Stimulated activated CD4-positive, alpha-beta T cell treated with anti-CD3 and anti-CD28 coated beads, Interleukin-2, amount 100 ng/mL, for 4 hours (primary cell): ENCODE data around the gene RXRA.

ENCODE experiments used
- DNase-seq: peaks from one replicate; pipeline ENCODE4 v3.0.0-alpha.2; 2020; ENCODE audit warnings: low read depth

RXRA gene

GRCh38 chr9:134473141-134474054 lies 147.1 kb downstream of the RXRA start:
- no peak for DNase-seq

- no peak for DNase-seq
These were observed 147.8 kb downstream of the RXRA start for GRCh38 chr9:134474055-134474370.

- DNase-seq = no peak
These were observed 148.9 kb downstream of the RXRA start for GRCh38 chr9:134475011-134475790.

- DNase-seq = no peak
These were observed 150.2 kb downstream of the RXRA start for GRCh38 chr9:134476272-134476941.

GRCh38 chr9:134476942-134477335 lies 150.7 kb downstream of the RXRA start:
- DNase-seq = no peak

- DNase-seq = no peak
These were observed 151.2 kb downstream of the RXRA start for GRCh38 chr9:134477342-134477925.

- DNase-seq = no peak
These were observed 151.7 kb downstream of the RXRA start for GRCh38 chr9:134477927-134478326.

GRCh38 chr9:134481762-134482161 lies 155.5 kb downstream of the RXRA start:
- no peak for DNase-seq

GRCh38 chr9:134482226-134482625 lies 156.0 kb downstream of the RXRA start:
- no peak for DNase-seq

- no peak for DNase-seq
These were observed 157.3 kb downstream of the RXRA start for GRCh38 chr9:134483361-134484184.

GRCh38 chr9:134484479-134484878 lies 158.2 kb downstream of the RXRA start:
- no peak for DNase-seq

GRCh38 chr9:134485653-134486052 lies 159.4 kb downstream of the RXRA start:
- DNase-seq = no peak

- no peak for DNase-seq
These were observed 159.9 kb downstream of the RXRA start for GRCh38 chr9:134486143-134486591.

- DNase-seq = no peak
These were observed 160.3 kb downstream of the RXRA start for GRCh38 chr9:134486596-134486995.
